KOPT-K1 (cell line): ENCODE data around the gene FKBP4.

Experiments
- H3K27ac ChIP-seq: fragments of 200-600 bp; sonication (generic); 2 replicates; pipeline ENCODE4 v1.5.1; 2016; ENCODE audit warnings: antibody characterized with exemption, mild to moderate bottlenecking, low read depth, low read length; ENCODE audit not compliant: poor library complexity, severe bottlenecking
- H3K36me3 ChIP-seq: fragments of 200-600 bp; sonication (generic); 2 replicates; pipeline ENCODE4 v1.5.1; 2017; ENCODE audit warnings: antibody characterized with exemption, mild to moderate bottlenecking, low read length, moderate library complexity; ENCODE audit not compliant: insufficient read depth
- H3K9me3 ChIP-seq: fragments of 200-600 bp; sonication (generic); 2 replicates; pipeline ENCODE4 v1.5.1; 2017; ENCODE audit warnings: antibody characterized with exemption, low read length, mild to moderate bottlenecking; ENCODE audit not compliant: insufficient read depth, poor library complexity, severe bottlenecking

Gene FKBP4

DNA sequence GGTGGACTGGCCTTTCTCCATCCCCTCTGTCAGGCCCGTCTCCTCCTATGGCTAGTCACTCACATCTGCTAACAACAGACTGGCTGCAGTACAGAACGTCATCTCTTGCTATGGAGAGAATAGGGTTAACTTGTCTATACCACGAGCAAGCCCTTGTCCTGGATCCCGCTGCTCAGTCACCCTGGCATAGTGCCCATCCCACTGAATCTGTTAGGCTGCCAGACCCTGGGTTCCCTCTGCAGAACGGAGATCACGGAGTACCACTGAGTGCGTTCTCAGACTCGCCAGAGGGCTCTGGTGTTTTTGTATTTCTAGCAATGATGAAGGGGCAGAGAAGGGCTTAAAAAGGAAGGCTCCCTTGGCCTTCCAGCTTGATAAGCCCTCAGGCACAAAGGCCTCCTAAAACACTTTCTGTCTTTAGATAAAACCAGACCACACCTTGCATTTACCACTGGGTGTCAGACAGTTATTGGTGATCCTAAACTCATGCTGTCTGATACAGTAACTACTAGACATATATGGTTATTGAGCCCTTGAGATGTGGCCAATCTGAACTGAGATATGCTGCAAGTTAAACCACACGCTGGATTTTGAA, 46.4 kb downstream of the FKBP4 start:
- Histone ChIP-seq H3K36me3 (peaks cover 53% of the 10 kb centered on the region), H3K27ac (no peak overlapping the region), H3K9me3 (no peaks in the 10 kb centered on the region)

DNA sequence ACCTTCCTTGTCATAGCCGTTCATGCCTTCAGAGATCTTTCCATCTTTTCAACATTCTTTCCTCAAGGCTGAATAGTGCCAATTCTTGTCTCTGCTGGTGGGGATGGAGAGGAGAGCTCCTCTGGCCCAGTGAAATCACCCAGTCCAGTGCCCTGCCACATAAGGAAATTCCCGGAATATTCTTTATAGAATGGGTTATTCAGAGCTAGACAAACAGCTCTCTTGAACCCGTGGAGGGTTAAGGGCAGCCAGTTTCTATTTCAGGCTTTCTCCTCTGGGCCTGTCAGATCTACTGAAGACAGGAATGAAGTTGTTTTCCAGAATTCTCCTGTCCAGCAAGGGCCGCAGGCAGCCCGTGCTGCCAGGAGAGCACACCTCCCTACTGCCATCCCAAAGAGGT, 48.2 kb downstream of the FKBP4 start:
- Histone ChIP-seq H3K9me3 (no peaks in the 10 kb centered on the region), H3K27ac (no peak overlapping the region), H3K36me3 (peaks cover 48% of the 10 kb centered on the region)

DNA sequence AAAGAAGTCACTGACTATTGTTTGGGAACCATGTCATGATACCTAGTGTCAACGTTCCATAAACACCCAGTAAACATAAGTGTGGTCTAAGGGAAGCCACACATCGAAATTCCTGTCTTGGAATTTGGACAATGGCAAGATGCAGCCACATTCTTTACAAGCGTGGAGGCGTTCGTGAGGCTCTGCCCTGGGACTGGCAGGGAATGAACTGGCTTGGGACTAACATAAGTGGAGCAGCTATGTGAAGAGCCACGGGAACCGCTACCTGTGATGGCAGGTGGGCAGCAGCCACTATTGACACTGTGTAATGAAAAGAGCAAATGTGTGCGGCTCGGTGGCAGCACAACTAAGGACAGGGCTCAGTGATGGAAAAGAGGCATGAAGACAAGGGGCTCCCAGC, 50.0 kb downstream of the FKBP4 start:
- Histone ChIP-seq H3K27ac (no peak overlapping the region), H3K9me3 (no peaks in the 10 kb centered on the region), H3K36me3 (peaks cover 31% of the 10 kb centered on the region)

DNA sequence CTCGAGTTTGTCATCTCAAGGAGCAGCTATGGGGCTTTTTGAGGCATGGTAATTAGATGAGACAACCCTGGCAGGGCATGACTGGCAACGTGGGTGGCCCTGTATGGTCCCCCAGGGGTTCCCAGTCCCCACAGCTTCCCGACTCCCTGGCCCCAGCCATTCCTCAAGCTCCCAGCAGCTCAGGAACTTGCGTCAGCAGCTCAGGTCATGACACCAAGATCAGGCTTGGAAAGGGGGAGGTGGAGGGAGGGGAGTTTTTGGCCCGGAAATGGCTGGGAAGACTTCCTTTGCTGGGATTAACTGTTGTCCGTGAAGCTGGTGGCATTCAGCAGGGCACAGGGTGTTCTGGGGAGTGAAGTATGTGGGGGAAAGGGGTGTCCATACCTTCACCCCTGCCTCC, 50.5 kb downstream of the FKBP4 start:
- H3K9me3 ChIP-seq, result no peaks in the 10 kb centered on the region
- H3K36me3 ChIP-seq, result peaks cover 29% of the 10 kb centered on the region
- H3K27ac ChIP-seq, result no peak overlapping the region

DNA sequence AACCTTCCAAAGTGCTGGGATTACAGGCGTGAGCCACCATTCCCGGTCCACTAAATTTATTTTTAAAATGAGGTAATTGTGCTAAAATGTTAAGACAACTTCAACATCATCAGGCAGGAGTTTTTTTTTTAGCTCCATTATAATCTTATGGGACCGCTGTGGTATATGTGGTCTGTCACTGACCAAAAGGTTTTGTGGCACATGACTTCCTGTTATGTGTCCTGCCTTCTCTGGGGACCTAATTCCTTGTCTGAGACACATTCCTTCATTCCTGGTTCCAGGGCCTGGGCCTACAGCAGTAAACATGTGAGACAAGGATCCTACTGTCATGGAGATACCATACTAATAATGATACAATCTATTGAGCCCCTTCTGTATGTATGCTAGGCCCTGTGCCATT, 57.2 kb downstream of the FKBP4 start:
- Histone ChIP-seq H3K36me3 (peaks cover 16% of the 10 kb centered on the region; the same call in 1 of the 2 replicates), H3K27ac (no peak overlapping the region), H3K9me3 (no peaks in the 10 kb centered on the region)

DNA sequence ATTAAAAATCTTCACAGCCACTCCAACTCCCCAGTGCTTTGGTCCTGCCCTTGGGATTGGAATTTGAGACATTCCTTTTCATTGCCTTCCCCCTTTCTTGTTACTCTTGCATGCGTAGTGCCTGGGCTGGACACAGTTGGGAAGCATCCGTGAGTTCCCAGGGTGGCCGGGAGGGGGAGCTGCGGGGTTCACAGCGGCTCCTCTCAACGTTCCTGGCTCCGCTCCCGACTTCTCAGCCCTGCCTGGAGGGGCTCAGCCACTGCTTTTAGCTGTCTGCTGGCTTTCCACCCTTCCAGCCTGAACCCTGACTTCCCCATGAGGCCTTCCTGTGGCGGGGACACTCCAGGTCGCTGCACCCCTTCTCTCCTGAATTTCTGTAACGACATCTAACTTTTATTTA, 58.9 kb downstream of the FKBP4 start:
- peaks cover 33% of the 10 kb centered on the region for H3K36me3 ChIP-seq
- no peak overlapping the region for H3K27ac ChIP-seq
- H3K9me3 ChIP-seq, result no peaks in the 10 kb centered on the region
